ENCODE results near the gene TUFT1. TPM values are rescaled to one million over a fixed set of nuclear protein-coding genes. Genes with fewer than 3 reads are reported as not detected.

TUFT1 gene, protein sequence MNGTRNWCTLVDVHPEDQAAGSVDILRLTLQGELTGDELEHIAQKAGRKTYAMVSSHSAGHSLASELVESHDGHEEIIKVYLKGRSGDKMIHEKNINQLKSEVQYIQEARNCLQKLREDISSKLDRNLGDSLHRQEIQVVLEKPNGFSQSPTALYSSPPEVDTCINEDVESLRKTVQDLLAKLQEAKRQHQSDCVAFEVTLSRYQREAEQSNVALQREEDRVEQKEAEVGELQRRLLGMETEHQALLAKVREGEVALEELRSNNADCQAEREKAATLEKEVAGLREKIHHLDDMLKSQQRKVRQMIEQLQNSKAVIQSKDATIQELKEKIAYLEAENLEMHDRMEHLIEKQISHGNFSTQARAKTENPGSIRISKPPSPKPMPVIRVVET
- 17.9 and 19.4 TPM in 2 replicates for total RNA-seq (2014; rRNA removed; shearing (Covaris generic))

DNA sequence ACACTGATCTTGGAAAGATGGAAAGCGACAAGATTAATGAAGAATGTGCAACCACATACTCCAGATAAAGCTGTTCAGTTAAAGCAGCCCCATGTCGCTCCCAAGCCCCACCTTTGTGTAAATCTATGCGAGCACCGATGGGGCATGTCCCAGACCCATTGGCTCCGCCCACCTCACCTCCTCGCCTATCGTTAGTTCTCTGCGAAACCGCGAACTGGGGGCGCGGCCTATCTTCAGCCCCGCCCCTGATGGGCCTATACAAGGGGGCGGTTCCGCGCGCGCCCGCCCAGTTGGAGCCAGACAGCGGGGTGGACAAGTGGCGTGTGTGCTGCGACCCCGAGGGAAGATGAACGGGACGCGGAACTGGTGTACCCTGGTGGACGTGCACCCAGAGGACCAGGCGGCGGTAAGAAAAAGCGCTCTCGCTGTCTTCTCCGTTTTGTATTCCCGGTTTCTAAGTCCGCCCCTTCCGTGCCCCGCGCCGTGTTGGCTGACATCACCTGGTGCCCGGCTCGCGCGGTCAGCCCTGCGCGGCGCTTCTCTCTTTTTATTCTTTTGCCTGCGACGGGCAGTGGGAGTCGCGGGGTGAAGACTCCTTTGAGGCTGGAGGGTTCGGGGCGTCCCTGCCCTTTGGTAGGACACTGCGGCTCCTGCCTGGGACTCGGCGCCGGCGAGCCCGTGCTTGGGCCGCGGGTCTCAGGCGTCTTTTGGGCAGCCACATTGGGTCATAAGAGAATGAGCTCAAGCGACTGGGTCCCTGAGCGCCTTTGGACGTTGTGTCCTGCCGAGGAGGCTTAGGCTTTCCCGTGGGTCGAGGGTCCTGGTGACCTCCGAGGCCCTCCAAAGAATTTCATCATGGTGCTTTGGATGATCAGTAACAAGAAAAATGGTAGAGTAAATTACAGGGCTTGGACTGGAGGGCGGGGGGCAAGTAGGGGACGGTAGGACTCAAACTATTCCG, at the start of gene TUFT1:
Gene TUFT1 (plus strand): TSS at position 289 of the 961 bp plus-strand sequence. CDS start 58 bp downstream, at position 347.
- DNase-seq (ENCODE audit: low read depth) = peak; percentile 96

DNA sequence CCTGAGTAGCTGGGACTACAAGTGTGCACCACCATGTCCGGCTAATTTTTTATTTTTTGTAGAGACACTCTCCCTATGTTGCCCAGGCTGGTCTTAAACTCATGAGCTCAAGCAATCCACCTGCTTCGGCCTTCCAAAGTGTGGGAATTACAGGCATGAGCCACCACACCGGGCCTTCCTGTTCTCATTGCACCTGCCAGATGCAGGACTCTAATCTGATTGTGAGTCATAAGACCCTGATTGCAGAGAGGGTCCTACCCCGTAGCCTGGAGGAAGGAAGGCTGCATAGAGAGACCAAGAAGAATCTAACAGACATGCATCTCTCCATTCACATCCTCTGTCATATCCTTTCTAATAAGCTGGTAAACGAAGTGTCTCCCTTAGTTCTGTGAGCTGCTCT, 48.5 kb upstream of the TUFT1 start:
- no peak for DNase-seq (ENCODE audit: low read depth)

DNA sequence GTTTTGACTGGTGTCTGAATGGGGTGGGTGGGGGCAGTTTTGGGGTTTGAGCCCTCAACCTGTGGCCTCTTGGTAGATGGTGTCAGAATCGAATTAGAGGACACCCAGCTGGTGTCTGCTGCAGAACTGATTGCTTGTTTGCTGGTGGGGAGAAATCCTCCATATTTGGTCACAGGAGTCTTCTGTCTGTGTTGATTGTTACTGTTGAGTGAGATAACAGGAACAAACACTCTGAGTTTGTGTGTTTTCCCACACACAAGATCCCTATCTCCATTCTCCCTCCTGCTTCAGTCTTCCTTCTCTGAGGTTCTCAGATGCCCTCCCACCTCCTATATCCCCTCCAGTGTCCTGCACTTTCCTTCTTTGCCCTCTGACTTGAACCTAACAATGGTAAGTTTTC, 48.0 kb upstream of the TUFT1 start:
- no peak for DNase-seq (ENCODE audit: low read depth)

DNA sequence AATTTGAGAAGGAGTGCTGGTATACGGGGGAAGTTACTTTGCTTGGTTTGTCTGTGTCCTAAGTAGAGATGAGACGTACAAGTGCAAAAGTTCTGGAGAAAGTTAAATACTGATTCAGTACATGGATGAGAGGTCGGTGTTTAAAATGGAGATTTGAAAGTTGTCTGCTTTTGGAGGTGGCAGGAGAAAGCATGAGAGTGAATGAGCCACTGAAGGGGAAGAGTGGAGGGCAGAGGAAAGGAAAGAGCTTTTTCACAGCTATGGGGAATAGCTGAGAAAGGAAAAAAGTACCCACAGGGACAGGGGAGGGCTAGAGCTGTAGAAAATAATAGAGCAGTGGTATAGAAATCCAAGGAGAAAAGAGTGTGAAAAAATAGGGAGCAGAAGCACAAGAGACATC, 47.1 kb upstream of the TUFT1 start:
- DNase-seq (ENCODE audit: low read depth) = no peak

DNA sequence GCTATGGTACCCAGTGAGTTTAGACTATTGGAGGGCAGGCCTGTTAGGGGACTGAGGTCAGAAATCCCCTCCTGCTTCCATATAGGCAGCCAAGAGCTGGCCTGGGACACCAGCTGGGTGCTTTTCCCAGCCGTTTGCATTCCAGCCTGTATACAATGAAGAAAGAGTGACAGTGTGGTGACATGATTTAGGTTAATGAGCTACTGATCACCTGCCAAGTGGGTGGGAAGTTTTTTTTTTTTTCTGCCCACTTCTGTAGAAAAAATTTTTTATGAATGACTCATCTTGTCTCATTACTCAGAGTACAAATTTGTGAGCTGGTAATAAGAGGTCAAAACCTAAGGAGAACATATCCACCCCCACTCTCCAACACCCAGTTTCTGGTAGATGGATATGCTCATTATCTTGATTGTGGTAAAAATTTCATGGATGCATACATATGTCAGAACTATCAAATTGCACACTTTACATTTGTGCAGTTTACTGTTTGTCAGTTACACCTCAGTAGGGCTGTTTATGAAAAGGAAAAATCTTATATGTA, 45.3 kb upstream of the TUFT1 start:
- DNase-seq (ENCODE audit: low read depth) = peak; percentile 87

DNA sequence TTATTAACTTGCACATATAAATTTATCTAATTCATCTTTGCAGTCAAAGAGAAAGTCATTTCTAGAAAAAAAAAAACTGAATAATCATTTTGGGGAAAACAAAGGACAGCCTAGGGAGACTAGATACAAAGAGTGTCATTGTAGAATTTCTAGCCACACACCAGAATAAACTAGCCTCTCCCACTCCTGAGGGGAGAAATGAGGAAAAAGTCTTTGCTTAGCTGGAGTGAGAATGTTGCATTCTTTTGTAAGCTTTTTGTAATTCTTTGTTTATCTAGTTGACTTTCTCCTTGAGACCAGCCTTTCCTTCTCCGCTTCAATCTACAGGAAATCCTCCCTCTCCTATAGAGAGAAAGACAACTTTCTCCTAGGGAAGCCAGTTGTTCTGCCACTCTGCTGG, 44.8 kb upstream of the TUFT1 start:
- no peak for DNase-seq (ENCODE audit: low read depth)

DNA sequence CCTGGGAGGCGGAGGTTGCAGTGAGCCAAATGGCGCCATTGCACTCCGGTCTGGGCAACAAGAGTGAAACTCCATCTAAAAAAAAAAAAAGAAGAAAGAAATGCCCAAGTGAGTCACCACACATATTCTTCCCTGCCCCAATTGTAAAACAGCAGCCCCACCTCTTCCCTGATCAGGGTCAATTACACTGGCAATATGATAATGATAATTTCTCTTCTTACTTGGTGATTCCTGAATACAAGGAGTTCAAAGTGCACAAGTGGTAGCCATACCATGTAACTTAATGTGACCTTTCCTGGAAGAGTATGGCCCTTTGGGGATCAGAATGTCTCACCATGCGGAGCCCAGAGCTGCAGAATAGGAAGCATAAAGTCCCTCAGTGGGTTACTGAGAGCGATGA, 40.7 kb upstream of the TUFT1 start:
- no peak for DNase-seq (ENCODE audit: low read depth)

DNA sequence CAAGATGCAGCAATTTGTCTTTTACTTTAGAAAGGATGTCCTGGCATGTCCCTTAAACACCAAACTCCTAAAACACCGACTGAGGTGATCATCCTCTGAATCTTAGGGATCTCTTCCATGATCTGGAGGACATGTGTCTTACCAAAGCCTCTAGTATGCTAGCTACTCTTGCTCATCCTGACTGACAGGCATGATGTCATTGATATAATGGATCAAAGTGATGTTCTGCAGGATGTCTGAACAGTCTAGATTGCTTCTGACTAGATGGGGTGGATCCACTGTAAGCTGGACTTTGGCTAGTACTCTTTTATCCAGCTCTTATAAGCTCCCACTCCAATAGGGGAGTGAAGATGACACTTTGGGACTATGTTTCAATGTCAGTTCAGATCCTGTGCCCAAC, 40.2 kb upstream of the TUFT1 start:
- DNase-seq (ENCODE audit: low read depth) = no peak

DNA sequence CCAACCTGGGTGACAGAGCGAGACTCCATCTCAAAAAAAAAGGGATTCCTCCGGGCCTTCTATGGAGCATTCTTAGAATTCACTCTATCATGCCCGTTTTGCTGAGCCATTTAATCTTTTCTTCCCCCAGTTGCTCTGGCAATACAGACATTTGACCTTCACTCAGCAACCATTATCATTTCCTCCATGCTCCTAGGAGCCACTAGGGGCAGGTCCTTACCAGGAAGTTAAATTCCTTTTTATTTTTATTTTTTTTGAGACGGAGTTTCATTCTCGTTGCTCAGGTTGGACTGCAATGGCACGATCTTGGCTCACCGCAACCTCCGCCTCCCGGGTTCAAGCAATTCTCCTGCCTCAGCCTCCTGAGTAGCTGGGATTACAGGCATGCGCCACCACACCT, 38.6 kb upstream of the TUFT1 start:
- no peak for DNase-seq (ENCODE audit: low read depth)

DNA sequence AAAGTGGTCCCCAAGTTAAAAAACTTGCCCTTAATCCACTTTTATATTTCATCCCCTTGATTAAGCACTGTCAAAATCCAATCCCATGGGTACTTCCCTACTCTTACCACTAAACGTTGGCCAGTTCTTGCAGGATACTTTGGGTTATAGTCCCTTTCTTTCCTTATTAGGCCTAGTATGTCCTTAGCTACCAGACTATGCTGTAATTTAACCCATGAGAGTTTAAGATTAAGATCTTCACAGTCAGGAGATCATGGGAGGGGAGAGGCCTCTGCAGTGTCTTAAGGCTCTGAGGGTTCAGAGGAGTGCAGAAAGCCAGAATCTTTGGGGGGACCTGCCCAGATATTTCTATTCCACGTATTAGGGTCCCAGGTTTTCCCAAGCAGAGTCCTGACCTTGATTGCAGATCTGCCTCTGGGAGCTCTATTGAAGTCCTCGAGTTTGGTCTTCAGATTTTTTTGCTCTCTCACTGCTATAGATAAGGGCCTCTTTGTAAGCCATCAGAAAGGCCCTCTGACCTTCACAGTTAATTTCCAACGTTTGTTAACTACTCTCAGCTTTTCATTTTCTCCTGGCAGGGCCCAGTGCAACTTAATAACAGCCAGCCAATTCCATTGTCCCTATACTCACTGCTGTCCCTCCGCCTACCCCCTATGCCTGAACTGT, 37.9 kb upstream of the TUFT1 start:
- no peak for DNase-seq (ENCODE audit: low read depth)

DNA sequence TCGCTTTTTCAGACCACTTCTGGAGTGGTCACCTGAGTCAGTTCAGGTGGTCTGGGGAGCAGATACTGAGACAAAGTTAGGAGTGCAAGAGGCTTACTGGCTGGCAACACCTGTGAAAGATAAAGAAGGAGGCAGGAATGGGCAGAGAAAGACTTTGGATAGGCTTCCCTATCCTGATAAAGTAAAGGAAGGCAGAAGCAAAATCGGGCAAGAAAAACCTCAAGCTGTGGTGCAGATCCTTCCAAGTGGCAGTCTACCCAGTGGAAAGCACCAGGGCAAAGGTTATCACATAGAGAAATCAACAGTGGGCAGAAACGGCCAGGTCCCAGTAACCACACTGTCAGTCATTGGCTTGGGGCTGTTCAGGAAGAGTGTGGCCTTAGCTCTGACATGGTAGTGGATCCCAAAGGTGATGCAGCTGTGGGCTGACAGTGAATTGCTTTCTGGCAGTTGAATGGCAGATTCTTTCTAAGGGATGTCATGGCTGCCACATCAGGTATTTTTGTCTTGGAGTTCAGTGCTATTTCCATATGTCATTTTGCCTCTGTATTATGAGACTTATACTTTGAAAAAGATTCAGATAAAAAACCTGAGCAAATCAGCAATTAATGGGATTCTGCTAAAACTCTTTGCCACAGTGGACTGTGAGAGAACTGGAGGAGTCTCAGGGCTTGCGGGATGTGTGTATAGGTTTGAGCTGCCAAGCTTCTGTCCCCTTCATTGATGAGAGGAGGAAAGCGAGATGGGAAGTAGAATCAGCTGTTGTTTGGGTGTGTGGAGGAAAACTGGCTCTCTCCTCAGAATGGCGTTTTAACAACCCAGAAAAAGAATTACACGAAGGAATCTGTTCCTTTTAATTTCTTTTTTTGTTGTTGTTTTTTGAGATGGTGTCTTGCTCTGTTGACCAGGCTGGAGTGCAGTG, 37.0 kb upstream of the TUFT1 start:
- DNase-seq (ENCODE audit: low read depth) = no peak

DNA sequence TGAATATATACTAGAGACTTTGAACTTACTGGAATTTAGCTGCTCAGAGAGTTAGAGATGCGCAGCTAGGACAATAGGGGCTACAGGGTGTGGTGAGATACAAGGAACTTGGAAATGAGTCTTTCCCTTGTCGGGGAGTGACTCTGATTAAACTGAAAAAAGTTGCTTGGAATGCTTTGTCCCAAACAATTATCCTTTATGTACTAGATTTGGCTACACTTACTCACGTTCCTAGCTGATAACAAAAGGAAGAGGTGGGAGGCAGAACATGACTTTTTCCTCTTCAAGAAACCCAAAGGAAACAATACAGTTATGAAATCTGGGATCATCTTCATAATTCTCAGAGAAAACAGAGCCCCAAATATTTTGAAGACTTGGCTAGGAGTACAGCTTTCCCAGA, 35.9 kb upstream of the TUFT1 start:
- no peak for DNase-seq (ENCODE audit: low read depth)

DNA sequence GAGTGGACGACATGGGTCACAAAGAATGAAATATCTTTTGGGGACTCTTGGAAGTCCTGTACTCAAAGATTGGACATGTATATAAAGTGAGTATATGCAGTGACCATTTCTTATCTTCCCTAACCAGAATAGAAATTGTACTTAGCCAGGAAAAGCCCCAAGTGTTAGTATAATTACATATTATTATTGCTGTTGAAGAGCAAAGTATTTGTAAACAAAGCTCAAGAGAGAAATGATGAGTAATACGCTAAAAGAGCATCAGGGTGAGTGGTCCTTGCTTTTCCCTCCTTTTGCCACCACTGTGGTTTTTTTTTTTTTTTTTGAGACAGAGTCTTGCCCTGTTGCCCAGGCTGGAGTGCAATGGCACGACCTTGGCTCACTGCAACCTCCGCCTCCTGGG, 35.4 kb upstream of the TUFT1 start:
- no peak for DNase-seq (ENCODE audit: low read depth)

DNA sequence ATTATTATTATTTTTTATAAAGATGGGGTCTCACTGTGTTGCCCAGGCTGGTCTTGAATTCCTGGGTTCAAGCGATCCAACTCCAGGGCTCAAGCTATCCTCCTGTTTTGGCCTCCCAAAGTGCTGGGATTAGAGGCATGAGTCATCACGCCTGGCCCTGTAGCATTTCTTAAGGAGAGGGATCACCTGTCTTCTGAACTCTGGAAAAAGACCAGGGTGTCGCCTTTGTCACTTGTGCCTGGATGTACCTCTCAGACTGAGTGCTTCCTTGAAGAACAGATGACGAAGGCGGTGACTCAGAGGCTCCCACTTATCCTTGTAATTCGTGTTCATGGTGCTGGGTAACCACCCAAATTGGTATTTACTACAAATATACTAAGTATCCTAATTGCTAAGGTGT, 31.3 kb upstream of the TUFT1 start:
- DNase-seq (ENCODE audit: low read depth) = peak; percentile 36

DNA sequence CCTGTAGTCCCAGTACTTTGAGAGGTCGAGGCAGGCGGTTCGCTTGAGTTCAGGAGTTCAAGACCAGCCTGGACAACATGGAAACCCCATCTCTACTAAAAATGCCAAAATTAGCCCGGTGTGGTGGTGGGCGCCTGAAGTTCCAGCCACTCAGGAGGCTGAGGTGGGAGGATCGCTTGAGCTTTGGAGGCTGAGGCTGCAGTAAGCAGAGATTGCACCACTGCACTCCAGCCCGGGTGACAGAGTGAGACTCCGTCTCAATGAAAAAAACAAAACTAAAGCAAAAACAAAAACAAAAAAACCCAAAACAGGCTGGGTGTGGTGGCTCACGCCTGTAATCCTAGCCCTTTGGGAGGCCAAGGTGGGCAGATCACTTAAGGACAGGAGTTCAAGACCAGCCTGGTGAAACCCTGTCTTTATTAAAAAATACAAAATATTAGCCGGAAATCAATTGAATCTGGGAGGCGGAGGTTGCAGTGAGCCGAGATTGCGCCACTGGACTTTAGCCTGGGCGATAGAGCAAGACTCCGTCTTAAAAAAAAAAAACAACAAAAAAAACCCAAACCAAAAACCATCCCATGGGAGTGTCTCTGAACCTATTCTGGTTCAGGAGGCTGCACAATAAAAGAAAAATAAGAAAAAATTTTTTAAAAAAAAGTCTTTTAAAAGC, 30.6 kb upstream of the TUFT1 start:
- no peak for DNase-seq (ENCODE audit: low read depth)

DNA sequence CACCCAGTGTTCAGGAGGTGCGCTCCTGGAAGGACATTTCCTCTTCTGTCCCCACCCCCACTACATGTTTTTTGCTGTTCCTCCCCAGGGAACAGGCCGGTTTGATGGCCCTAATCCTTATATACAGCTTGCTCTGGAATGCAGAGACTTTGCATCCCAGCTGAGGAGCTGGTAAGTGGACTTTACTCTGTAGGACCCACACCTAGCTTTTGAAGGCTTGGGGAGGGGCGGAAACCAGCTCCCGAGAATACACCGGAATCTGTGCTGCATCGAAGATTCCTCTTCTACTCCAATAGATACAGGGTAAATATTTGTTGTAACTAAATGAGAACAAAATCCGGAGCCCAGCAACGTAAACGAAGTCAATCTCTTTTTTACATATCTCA, 30.1 kb upstream of the TUFT1 start:
- no peak for DNase-seq (ENCODE audit: low read depth)

DNA sequence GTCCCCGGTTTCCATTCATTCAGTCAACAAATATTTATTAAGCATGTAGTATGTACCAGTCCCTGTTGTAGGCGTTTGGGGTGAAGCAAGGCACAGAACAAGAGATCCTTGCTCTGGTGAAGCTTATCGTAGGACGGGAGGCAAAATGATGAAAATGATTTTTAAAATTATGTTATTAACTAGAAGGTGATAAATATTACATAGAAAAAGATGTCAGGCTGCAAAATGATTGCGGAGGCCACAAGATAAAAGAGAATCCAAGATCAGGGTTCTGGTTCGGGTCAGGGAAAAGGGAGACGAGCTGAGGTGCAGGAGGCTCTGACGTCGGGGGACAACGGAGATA, 29.5 kb upstream of the TUFT1 start:
- DNase-seq (ENCODE audit: low read depth) = no peak

DNA sequence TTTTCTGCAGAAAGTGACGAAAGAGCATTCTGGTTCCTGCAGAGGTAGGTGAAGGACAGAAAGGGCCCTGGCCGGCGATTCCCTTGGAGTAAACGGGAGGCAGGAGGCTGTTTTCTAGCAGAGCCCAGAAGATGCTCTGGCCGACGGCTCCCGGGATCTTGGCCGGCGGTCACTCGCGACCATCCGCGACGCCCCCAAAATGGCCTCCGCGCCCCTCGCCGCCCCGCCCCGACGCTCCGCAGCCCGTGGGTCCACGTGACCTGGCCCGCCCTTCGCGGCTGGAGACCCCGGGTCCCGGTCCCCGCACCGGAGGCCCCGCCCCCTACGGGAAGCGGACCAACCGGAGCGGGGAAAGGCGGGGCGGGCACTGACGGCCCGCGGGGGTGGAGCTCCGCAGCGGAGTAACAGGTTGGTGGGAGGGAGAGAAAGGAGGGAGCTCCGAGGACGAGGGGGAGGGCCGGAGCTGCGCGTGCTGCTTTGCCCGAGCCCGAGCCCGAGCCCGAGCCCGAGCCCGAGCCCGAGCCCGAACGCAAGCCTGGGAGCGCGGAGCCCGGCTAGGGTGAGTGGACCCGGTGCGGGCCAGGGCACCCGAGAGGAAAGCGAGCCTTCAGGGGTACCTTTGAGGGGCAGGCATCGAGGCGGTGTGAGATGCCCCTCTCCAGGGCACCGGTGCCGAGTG, 29.0 kb upstream of the TUFT1 start, which contains the start of gene CGN:
Gene CGN (plus strand): TSS at position 431 of the 679 bp plus-strand sequence. CDS start 7,133 bp downstream, outside the sequence.
- DNase-seq (ENCODE audit: low read depth) = peak; percentile 93

DNA sequence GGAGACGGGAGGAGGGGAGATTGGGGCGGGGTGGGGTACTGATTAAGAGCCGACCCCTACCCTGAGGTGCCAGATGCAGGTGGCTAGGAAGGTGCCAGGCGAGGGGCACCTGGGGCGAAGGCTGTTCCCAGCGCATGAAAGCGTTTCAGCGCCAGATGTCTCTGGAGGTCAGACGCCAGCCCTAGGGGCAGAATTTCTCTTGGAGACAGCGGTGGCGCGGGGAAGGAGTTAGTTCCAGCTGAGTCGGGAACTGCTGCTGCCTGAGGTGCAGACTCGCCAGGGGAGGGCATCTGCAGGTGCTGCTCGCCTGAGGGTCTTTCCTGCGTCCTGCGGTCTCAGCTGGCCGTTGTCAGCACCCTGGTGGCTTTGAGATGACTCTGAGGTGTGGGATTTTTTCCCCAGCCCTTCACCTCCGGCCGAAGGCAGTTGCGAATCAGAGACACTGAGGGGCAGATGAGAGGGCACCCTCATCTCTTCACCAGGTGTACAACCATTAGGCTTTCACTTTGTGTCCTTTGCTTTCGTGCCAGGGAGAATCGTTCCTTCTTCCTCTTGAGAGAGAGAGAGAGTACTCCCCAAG, 28.4 kb upstream of the TUFT1 start:
- DNase-seq (ENCODE audit: low read depth) = peak; percentile 55

All from Daoy (cell line).